Activated CD4-positive, alpha-beta memory T cell treated with anti-CD3 and anti-CD28 coated beads for 36 hours (primary cell): ENCODE data around the gene SLC30A5. TPM values are rescaled to one million over a fixed set of nuclear protein-coding genes. Genes with fewer than 3 reads are reported as not detected.
"Not testable (repeated sequence)": the region's sequence is repeated elsewhere in the genome, so short reads cannot be mapped to it uniquely, and the experiment has no call there.

ENCODE experiments used
- CTCF ChIA-PET: fragments of 350-600 bp; sonication (Branson Sonifier 250); formaldehyde crosslinking; loops from one replicate; lab custom pipeline; 2021; ENCODE audit warnings: antibody characterized with exemption, inconsistent platforms; lab: Charles Lee
- POLR2A ChIA-PET: fragments of 350-600 bp; sonication (Branson Sonifier 250); formaldehyde crosslinking; loops from one replicate; lab custom pipeline; 2021; ENCODE audit warnings: antibody characterized with exemption; lab: Charles Lee
- DNase-seq: peaks from one replicate; pipeline ENCODE4 v3.0.0-alpha.2; 2020
- H3K27ac Mint-ChIP-seq: one replicate; pipeline ENCODE4 v1.8.0; 2021; ENCODE audit warnings: mixed read lengths
- H3K27me3 Mint-ChIP-seq: one replicate; pipeline ENCODE4 v1.8.0; 2021; ENCODE audit warnings: mixed read lengths
- H3K36me3 Mint-ChIP-seq: one replicate; pipeline ENCODE4 v1.8.0; 2021; ENCODE audit warnings: mixed read lengths
- H3K4me1 Mint-ChIP-seq: one replicate; pipeline ENCODE4 v1.8.0; 2021; ENCODE audit warnings: low read depth, mixed read lengths
- H3K4me3 Mint-ChIP-seq: one replicate; pipeline ENCODE4 v1.8.0; 2021; ENCODE audit warnings: mild to moderate bottlenecking, mixed read lengths
- H3K9me3 Mint-ChIP-seq: one replicate; pipeline ENCODE4 v1.8.0; 2021; ENCODE audit warnings: mixed read lengths
- intact Hi-C: fragments of 100-400 bp; cut with micrococcal nuclease; formaldehyde crosslinking; loops from one replicate; pipeline ENCODE4 v1.15.1; 2023
- total RNA-seq, 2 experiments: library from RNA; stranded (reverse); gene quantifications; one replicate each; pipeline ENCODE4 v1.2.3, GENCODE V29; 2021

SLC30A5 gene
- total RNA-seq, 2 experiments from 2014 or later: 42.8 to 49.0 TPM

DNA sequence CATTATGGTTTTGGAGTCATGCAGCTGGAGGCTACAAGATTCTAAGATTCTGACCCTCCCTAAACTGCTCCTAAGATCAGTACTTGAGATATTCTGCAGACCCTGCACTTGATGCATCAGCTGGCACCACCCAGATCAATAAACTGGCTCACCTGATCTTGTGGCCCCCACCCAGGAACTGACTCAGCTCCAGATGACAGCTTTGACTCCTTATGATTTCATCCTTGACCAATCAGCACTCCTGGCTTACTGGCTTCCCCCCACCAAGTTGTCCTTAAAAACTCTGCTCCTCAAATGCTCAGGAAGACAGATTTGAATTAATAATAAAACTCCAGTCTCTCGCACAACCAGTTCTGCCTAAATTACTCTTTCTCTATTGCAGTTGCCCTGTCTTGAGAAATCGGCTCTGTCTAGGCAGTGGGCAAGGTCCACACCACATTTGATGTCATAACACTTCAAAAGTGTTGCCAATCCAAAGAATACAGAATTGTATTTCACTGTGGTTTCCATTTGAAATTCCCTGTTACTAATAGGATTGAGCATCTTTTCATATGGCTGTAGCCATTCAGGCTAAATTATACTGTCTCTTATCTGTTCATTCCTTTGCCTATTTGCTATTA, 14.8 kb upstream of the SLC30A5 start:
- no peak overlapping the region for H3K4me3 Mint-ChIP-seq
- DNase-seq: no peak
- H3K36me3 Mint-ChIP-seq: no peaks in the 10 kb centered on the region
- POLR2A ChIA-PET: no interaction called here
- no peaks in the 10 kb centered on the region for H3K4me1 Mint-ChIP-seq
- no peak overlapping the region for H3K27ac Mint-ChIP-seq
- intact Hi-C loops: no loop called here
- no peaks in the 10 kb centered on the region for H3K9me3 Mint-ChIP-seq
- H3K27me3 Mint-ChIP-seq: peaks cover 4% of the 10 kb centered on the region
- CTCF ChIA-PET: interaction anchor here (1.3 kb wide), 1 partner anchor 15 kb away, joined by 5 read pairs; the partner anchor contains the start of gene SLC30A5

DNA sequence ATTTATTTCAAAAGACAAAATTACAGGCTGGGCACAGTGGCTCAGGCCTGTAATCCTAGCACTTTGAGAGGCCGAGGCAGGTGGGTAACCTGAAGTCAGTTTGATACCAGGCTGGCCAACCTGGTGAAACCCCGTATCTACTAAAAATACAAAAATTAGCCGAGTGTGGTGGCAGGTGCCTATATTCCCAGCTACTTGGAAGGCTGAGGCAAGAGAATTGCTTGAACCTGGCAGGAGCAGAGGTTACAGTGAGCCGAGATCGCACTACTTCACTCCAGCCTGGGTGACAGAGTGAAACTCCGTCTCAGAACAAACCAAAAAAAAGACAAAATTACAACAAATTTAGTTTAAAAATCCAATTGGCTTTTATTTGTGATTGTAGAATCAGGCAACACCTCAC, 14.3 kb upstream of the SLC30A5 start:
- DNase-seq: no peak
- Mint-ChIP-seq H3K4me1 (peaks cover 1% of the 10 kb centered on the region), H3K27me3 (peaks cover 4% of the 10 kb centered on the region), H3K27ac (no peak overlapping the region), H3K9me3 (no peaks in the 10 kb centered on the region), H3K36me3 (no peaks in the 10 kb centered on the region), H3K4me3 (no peak overlapping the region)
- CTCF ChIA-PET: no interaction called here
- POLR2A ChIA-PET: no interaction called here
- intact Hi-C loops: no loop called here

DNA sequence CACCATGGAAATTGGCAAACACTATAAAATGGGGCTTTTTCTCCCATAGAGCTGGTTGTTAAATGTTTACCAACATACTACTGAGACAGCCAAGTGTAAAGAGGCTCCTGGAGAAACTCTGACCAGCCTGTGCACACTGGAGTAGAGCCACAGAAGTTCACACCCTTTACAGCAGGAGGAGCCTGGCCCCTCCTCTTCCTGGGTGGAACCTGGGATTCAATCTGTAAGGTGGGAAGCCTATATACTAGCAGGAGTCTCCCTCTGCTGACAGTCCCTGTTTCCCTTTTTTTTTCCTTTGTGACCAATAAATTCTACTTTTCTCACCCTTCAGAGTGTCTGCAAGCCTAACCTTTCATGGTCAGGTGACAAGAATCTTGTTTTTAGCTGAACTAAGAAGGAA, 10.4 kb upstream of the SLC30A5 start:
- Mint-ChIP-seq H3K4me3 (no peak overlapping the region), H3K27ac (no peak overlapping the region), H3K27me3 (no peaks in the 10 kb centered on the region), H3K36me3 (no peaks in the 10 kb centered on the region), H3K4me1 (peaks cover 5% of the 10 kb centered on the region), H3K9me3 (no peaks in the 10 kb centered on the region)
- intact Hi-C loops: loop anchor here (10.0 kb wide), 1 partner anchor 59 kb away; no protein-coding TSS in a partner anchor
- POLR2A ChIA-PET: no interaction called here
- no peak for DNase-seq
- CTCF ChIA-PET: interaction anchor here (0.6 to 4.1 kb wide), 3 partner anchors 10 to 88 kb away, joined by 3 to 17 read pairs (median 5); partner anchors contain the start of gene SLC30A5

DNA sequence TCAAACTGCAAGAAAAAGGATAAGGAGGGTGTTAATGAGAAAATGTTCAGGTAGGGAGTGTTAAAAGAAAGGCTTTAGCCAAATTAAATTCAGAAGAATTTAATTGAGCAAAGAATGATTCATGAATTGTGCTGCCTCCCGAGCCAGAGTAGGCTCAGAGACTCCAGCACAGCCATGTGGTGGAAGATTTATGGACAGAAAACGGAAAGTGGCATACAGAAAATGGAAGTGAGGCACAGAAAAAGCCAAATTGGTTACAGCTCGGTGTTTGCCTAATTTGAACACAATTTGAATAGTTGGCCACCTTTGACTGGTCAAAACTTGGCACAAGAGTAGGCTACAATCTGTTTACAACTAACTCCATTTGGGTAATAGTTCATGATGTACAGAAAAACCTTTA, 9.6 kb upstream of the SLC30A5 start:
- intact Hi-C loops: loop anchor here (10.0 kb wide), 1 partner anchor 59 kb away; no protein-coding TSS in a partner anchor

DNA sequence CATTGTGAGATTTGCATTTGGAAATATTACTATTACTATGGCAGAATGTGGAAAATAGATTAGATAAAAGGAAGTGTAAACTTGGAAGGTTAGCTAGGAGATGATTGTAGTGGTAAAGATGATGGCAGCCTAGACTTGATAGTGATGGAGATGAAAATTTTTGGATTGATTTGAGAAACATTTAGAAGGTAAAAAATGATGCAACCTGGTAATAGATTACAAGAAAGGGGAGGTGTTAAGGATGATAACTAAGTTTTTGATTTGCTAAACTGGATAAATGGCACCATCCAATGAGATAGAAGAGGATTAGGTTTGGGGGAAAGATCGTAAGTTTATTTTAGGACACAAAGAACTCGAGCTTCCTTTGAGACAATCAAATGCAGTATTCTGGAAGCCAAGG, 8.9 kb upstream of the SLC30A5 start:
- Mint-ChIP-seq H3K4me3 (no peak overlapping the region), H3K9me3 (no peaks in the 10 kb centered on the region), H3K27me3 (no peaks in the 10 kb centered on the region), H3K27ac (no peak overlapping the region), H3K36me3 (no peaks in the 10 kb centered on the region), H3K4me1 (peaks cover 5% of the 10 kb centered on the region)
- intact Hi-C loops: loop anchor here (10.0 kb wide), 1 partner anchor 60 kb away; no protein-coding TSS in a partner anchor
- DNase-seq: no peak
- ChIA-PET CTCF (interaction anchor here (1.3 to 4.1 kb wide), 2 partner anchors 9 to 42 kb away, joined by 6 to 17 read pairs; partner anchors contain the start of gene SLC30A5), POLR2A (interaction anchor here (1.1 kb wide), 1 partner anchor 9 kb away, joined by 3 read pairs; the partner anchor contains the start of gene SLC30A5)

More for the DNA sequence above, 9.6 kb upstream of the SLC30A5 start:
- Mint-ChIP-seq H3K4me1 (peaks cover 5% of the 10 kb centered on the region), H3K9me3 (no peaks in the 10 kb centered on the region), H3K27ac (no peak overlapping the region), H3K36me3 (no peaks in the 10 kb centered on the region), H3K27me3 (no peaks in the 10 kb centered on the region), H3K4me3 (no peak overlapping the region)
- CTCF ChIA-PET: interaction anchor here (0.6 to 4.1 kb wide), 2 partner anchors 9 to 88 kb away, joined by 3 to 17 read pairs; partner anchors contain the start of gene SLC30A5
- POLR2A ChIA-PET: interaction anchor here (1.1 kb wide), 1 partner anchor 10 kb away, joined by 3 read pairs; the partner anchor contains the start of gene SLC30A5
- no peak for DNase-seq

DNA sequence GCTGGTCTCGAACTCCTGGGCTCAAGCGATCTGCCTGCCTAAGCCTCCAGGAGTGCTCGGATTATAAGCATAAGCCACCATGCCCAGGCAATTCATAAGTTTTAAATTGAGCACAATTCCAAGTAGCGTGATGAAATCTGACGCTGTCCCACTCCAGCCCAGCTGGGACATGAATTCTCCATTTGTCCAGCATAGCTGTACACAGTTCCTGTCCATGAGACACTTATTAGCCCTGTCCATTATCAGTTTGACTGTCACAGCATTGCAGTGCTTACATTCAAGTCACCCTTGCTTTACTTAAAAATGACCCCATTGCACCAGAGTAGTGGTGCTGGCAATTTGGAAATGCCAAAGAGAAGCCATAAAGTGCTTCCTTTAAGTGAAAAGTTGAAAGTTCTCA, 7.6 kb upstream of the SLC30A5 start:
- Mint-ChIP-seq H3K27me3 (no peaks in the 10 kb centered on the region), H3K9me3 (no peaks in the 10 kb centered on the region), H3K27ac (no peak overlapping the region), H3K36me3 (no peaks in the 10 kb centered on the region), H3K4me1 (peaks cover 5% of the 10 kb centered on the region), H3K4me3 (no peak overlapping the region)
- POLR2A ChIA-PET: no interaction called here
- DNase-seq: no peak
- CTCF ChIA-PET: interaction anchor here (4.1 kb wide), 1 partner anchor 7 kb away, joined by 17 read pairs; the partner anchor contains the start of gene SLC30A5
- intact Hi-C loops: loop anchor here (10.0 kb wide), 1 partner anchor 61 kb away; no protein-coding TSS in a partner anchor

DNA sequence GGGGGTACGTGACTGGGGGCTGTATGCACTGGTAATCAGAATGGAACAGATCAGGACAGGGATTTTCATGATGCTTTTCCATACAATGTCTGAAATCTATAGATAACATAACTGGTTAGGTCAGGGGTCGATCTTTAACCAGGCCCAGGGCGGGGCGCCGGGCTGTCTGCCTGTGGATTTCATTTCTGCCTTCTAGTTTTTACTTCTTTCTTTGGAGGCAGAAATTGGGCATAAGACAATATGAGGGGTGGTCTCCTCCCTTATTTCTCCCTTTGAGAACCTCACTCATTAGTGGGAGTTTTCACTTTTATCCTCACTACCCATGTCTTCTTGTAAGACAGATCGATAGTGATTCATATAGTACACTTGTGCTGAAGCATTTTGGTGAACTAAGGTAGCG, 5.8 kb upstream of the SLC30A5 start:
- H3K36me3 Mint-ChIP-seq, DNase-seq, POLR2A ChIA-PET, CTCF ChIA-PET, H3K27ac Mint-ChIP-seq, H3K4me3 Mint-ChIP-seq, H3K4me1 Mint-ChIP-seq, H3K27me3 Mint-ChIP-seq, H3K9me3 Mint-ChIP-seq: not testable (repeated sequence)
- intact Hi-C loops: loop anchor here (10.0 kb wide), 1 partner anchor 63 kb away; no protein-coding TSS in a partner anchor

DNA sequence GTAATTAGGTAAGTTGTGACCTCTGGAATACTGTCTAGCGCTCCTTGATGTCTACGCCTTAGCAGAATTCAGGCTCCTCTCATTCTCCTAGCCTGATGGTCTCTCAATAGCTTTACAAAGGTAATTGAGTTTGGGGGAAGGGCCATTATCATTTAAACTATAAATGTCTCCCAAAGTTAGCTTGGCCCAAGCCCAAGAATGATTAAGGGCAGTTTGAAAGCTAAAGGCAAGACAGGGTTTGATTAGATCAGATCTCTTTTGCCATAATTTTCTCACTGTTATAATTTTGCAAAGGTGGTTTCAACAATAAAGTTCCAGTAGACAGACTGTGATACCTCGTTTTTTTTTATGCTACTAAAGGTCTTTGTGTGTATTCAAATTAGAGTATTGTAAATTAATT, 3.7 kb upstream of the SLC30A5 start:
- Mint-ChIP-seq H3K27me3 (no peaks in the 10 kb centered on the region), H3K4me3 (no peak overlapping the region), H3K4me1 (peaks cover 2% of the 10 kb centered on the region), H3K9me3 (no peaks in the 10 kb centered on the region), H3K36me3 (no peaks in the 10 kb centered on the region), H3K27ac (no peak overlapping the region)
- no peak for DNase-seq
- ChIA-PET CTCF (interaction anchor here (1.3 kb wide), 1 partner anchor 47 kb away, joined by 3 read pairs; no protein-coding TSS in a partner anchor), POLR2A (no interaction called here)
- intact Hi-C loops: no loop called here

DNA sequence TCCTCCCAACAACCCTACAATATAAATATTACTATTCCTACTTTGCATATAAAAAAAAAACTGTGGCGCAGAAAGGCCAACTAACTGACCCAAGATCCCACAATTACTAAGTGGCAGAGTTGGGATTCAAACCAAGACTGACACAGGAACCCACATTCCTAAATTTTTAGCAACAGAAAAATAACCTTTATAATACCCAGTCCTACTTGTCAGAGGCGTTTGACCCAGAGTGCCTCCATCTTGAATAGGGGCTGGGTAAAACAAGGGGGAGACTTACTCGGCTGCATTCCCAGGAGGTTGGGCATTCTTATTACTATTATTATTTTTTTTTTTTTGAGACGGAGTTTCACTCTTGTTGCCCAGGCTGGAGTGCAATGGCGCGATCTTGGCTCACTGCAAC, 2.0 kb upstream of the SLC30A5 start:
- no peak overlapping the region for H3K4me3 Mint-ChIP-seq
- CTCF ChIA-PET: no interaction called here
- no peaks in the 10 kb centered on the region for H3K9me3 Mint-ChIP-seq
- POLR2A ChIA-PET: no interaction called here
- no peak overlapping the region for H3K27ac Mint-ChIP-seq
- H3K36me3 Mint-ChIP-seq: peaks cover 6% of the 10 kb centered on the region
- no peak for DNase-seq
- H3K4me1 Mint-ChIP-seq: peaks cover 13% of the 10 kb centered on the region
- no peaks in the 10 kb centered on the region for H3K27me3 Mint-ChIP-seq
- intact Hi-C loops: loop anchor here (2.0 kb wide), 1 partner anchor 143 kb away; the partner anchor contains the start of gene CDK7

DNA sequence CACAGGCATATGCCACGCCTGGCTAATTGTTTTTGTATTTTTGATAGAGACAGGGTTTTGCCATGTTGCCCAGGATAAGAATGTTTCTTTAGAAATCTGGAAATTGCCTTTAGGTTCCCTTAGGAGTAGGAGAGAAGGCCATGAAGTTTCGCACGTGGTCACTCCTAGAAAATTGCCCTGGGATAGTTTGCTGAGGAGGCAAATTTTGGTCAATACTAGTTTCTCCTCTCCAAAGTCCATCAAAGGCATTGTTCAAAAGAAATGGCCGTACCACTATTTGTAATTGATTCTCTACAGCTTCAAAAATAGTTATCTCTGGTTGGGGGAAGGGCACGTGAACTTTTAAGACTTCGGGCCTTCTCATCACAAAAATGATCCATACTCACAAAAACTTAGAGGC, 845 bp upstream of the SLC30A5 start:
- no peak overlapping the region for H3K27ac Mint-ChIP-seq
- H3K4me3 Mint-ChIP-seq: no peak overlapping the region
- intact Hi-C loops: loop anchor here (1.0 to 2.0 kb wide), 7 partner anchors 50 to 277 kb away; partner anchors contain the start of genes CCNB1, CDK7 and CENPH
- peaks cover 20% of the 10 kb centered on the region for H3K4me1 Mint-ChIP-seq
- no peaks in the 10 kb centered on the region for H3K27me3 Mint-ChIP-seq
- H3K36me3 Mint-ChIP-seq: peaks cover 9% of the 10 kb centered on the region
- CTCF ChIA-PET: interaction anchor here (0.5 to 2.3 kb wide), 29 partner anchors 9 to 826 kb away, joined by 3 to 37 read pairs (median 5); partner anchors contain the start of genes AK6, CCDC125, CCNB1 and CDK7
- DNase-seq: no peak
- POLR2A ChIA-PET: interaction anchor here (0.7 to 1.8 kb wide), 3 partner anchors 74 to 316 kb away, joined by 3 to 9 read pairs (median 7); partner anchors contain the start of genes CCNB1 and CDK7
- H3K9me3 Mint-ChIP-seq: no peaks in the 10 kb centered on the region

DNA sequence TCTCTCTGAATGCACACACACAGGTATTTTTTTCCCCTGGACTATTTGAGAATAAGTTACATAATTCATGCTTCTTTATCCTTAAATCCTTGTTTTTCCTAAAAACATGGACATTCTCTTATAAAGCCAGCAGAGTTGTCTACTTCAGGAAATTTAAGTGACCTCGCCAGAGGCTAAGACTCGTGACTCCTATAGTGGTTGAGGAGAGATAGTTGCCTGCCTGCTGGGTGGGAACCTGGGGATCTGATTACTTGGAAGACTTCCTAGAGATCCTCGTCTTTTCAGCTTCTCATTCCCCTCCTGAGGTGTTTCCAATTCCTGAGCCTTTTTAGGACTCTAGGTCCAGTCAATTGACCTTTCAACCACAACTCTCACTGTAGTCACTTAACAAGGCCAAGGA, 5.5 kb downstream of the SLC30A5 start:
- DNase-seq: no peak
- Mint-ChIP-seq H3K4me1 (peaks cover 32% of the 10 kb centered on the region), H3K4me3 (no peak overlapping the region), H3K9me3 (no peaks in the 10 kb centered on the region), H3K36me3 (peaks cover 20% of the 10 kb centered on the region), H3K27me3 (no peaks in the 10 kb centered on the region), H3K27ac (peak overlapping the region; percentile 11)
- CTCF ChIA-PET: no interaction called here
- intact Hi-C loops: no loop called here
- POLR2A ChIA-PET: no interaction called here

DNA sequence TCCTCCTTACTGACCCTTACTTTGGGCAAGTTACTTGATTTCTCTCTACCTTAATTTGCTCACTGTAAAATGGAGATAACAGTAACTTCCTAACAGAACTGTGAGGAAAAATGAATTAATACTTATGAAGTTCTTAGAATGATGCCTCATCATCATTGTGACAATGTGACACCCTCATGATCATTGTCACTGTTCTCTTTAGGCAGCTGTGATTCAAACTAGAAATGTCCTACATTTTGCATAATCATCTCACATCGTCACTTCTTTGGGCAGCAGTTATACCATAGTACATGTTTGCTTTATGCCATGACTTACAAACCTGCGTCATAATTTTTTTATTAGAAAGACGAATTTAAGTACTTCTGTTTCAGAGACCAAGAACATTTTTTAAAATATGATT, 9.7 kb downstream of the SLC30A5 start:
- H3K9me3 Mint-ChIP-seq: no peaks in the 10 kb centered on the region
- no peaks in the 10 kb centered on the region for H3K27me3 Mint-ChIP-seq
- intact Hi-C loops: no loop called here
- ChIA-PET POLR2A (no interaction called here), CTCF (interaction anchor here (1.0 kb wide), 1 partner anchor 61 kb away, joined by 3 read pairs; no protein-coding TSS in a partner anchor)
- no peak for DNase-seq
- peaks cover 16% of the 10 kb centered on the region for H3K4me1 Mint-ChIP-seq
- no peak overlapping the region for H3K27ac Mint-ChIP-seq
- no peak overlapping the region for H3K4me3 Mint-ChIP-seq
- H3K36me3 Mint-ChIP-seq: peaks cover 26% of the 10 kb centered on the region
